ENCODE data around the gene EPOP. TPM values are rescaled to one million over a fixed set of nuclear protein-coding genes. Genes with fewer than 3 reads are reported as not detected.
A peak's percentile ranks its signal among the peaks of the same experiment; 100 is the strongest.

EPOP gene
- total RNA-seq, 4 donors from 2014 or later, result 1.3 to 5.7 (median 4.6) TPM

- Histone ChIP-seq H3K4me1 (peaks cover 0 to 62% (median 21%) of the 10 kb centered on the region in 4 donors), H3K4me3 (peak overlapping the region; percentile 66 to 92 (median 81)), H3K9me3 (no peaks in the 10 kb centered on the region), H3K27me3 (no peaks in the 10 kb centered on the region), H3K27ac (peak overlapping the region; percentile 71 to 98 (median 97)), H3K36me3 (peaks cover 0 to 9% (median 0%) of the 10 kb centered on the region in 3 donors)
- no peak for DNase-seq (ENCODE audit: low spot score in 2 of 2)
- TF ChIP-seq POLR2A (IDR thresholded peaks at IDR 0.05), result no peak
- TF ChIP-seq EP300 (IDR thresholded peaks at IDR 0.05), result no peak
- TF ChIP-seq CTCF (IDR thresholded peaks at IDR 0.05), result no peak
- WGBS, 2 donors, result 4 to 5% methylated on average over 46 to 54 of the region's 55 CpGs
Measured at GRCh38 chr17:38702916-38703741, 28.4 kb upstream of the EPOP start.

- peak; percentile 78 to 81 for DNase-seq (ENCODE audit: low spot score in 2 of 2)
- H3K27me3 ChIP-seq, result no peaks in the 10 kb centered on the region
- WGBS, 2 donors, result 1% methylated on average over 47 to 59 of the region's 81 CpGs
- TF ChIP-seq POLR2A (IDR thresholded peaks at IDR 0.05) (peak; percentile 54 to 76), EP300 (IDR thresholded peaks at IDR 0.05) (peak in 1 of 2 donors; percentile 93), CTCF (IDR thresholded peaks at IDR 0.05) (peak in 1 of 5 experiments; percentile 33)
- H3K4me1 ChIP-seq, result peaks cover 0 to 58% (median 20%) of the 10 kb centered on the region in 4 donors
- H3K4me3 ChIP-seq, result peak overlapping the region; percentile 66 to 92 (median 81)
- peaks cover 0 to 1% (median 0%) of the 10 kb centered on the region in 3 donors for H3K36me3 ChIP-seq
- peak overlapping the region; percentile 73 to 98 (median 97) for H3K27ac ChIP-seq
- no peaks in the 10 kb centered on the region for H3K9me3 ChIP-seq
Measured at GRCh38 chr17:38702166-38702915, 27.6 kb upstream of the EPOP start.

- peak overlapping the region; percentile 73 to 98 (median 97) for H3K27ac ChIP-seq
- WGBS, 2 donors, result 5 to 7% methylated on average over 10 to 25 of the region's 25 CpGs
- TF ChIP-seq CTCF (IDR thresholded peaks at IDR 0.05) (no peak), EP300 (IDR thresholded peaks at IDR 0.05) (no peak), POLR2A (IDR thresholded peaks at IDR 0.05) (no peak)
- no peaks in the 10 kb centered on the region for H3K27me3 ChIP-seq
- H3K4me3 ChIP-seq, result peak overlapping the region; percentile 66 to 92 (median 81)
- H3K36me3 ChIP-seq, result no peaks in the 10 kb centered on the region
- DNase-seq (ENCODE audit: low spot score in 2 of 2), result no peak
- H3K4me1 ChIP-seq, result peaks cover 0 to 51% (median 15%) of the 10 kb centered on the region in 4 donors
- H3K9me3 ChIP-seq, result no peaks in the 10 kb centered on the region
Measured at GRCh38 chr17:38701504-38702165, 26.9 kb upstream of the EPOP start.

- Histone ChIP-seq H3K9me3 (no peaks in the 10 kb centered on the region), H3K4me3 (no peak overlapping the region), H3K4me1 (peaks cover 0 to 51% (median 18%) of the 10 kb centered on the region in 4 donors), H3K27me3 (no peaks in the 10 kb centered on the region), H3K36me3 (no peaks in the 10 kb centered on the region), H3K27ac (no peak overlapping the region)
- 86 to 90% methylated on average over 5 of the region's 5 CpGs for WGBS, 2 donors
- TF ChIP-seq POLR2A (IDR thresholded peaks at IDR 0.05) (no peak), EP300 (IDR thresholded peaks at IDR 0.05) (no peak), CTCF (IDR thresholded peaks at IDR 0.05) (no peak)
- no peak for DNase-seq (ENCODE audit: low spot score in 2 of 2)
Measured at GRCh38 chr17:38698760-38699159, 24.0 kb upstream of the EPOP start.
